ENCODE measurements around the gene ZNHIT2. TPM values are rescaled to one million over a fixed set of nuclear protein-coding genes. Genes with fewer than 3 reads are reported as not detected.

ZNHIT2 gene
- total RNA-seq, 1 donor from 2014 or later: 35.3 TPM

- Histone ChIP-seq H3K27me3 (no peaks in the 10 kb centered on the region), H3K9me3 (no peaks in the 10 kb centered on the region), H3K4me3 (peak overlapping the region in 1 of 2 donors; percentile 90), H3K27ac (no peak overlapping the region), H3K36me3 (peaks cover 28 to 43% of the 10 kb centered on the region in 2 donors), H3K4me1 (peaks cover 10% of the 10 kb centered on the region in 2 donors)
- no peak for DNase-seq (ENCODE audit: low spot score in 2 of 2)
- no peak for TF ChIP-seq CTCF (IDR thresholded peaks at IDR 0.05)
- intact Hi-C loops (cut with DNase I): loop anchor here (10.0 kb wide), 1 partner anchor 281 kb away; the partner anchor contains the start of gene MAP4K2
Observed at GRCh38 chr11:65085446-65085845, 32.1 kb downstream of the ZNHIT2 start.

- intact Hi-C loops (cut with DNase I): loop anchor here (1.0 to 10.0 kb wide), 8 partner anchors 12 to 280 kb away; partner anchors contain the start of genes ATG2A, FAU, MAP4K2 and MRPL49
- no peak for DNase-seq (ENCODE audit: low spot score in 2 of 2)
- H3K27ac ChIP-seq: peak overlapping the region; percentile 93 to 97
- peaks cover 10% of the 10 kb centered on the region in 2 donors for H3K4me1 ChIP-seq
- TF ChIP-seq CTCF (IDR thresholded peaks at IDR 0.05): no peak
- peaks cover 28 to 43% of the 10 kb centered on the region in 2 donors for H3K36me3 ChIP-seq
- peak overlapping the region; percentile 85 to 90 for H3K4me3 ChIP-seq
- no peaks in the 10 kb centered on the region for H3K27me3 ChIP-seq
- no peaks in the 10 kb centered on the region for H3K9me3 ChIP-seq
Observed at GRCh38 chr11:65084598-65085375, 32.7 kb downstream of the ZNHIT2 start.

DNA sequence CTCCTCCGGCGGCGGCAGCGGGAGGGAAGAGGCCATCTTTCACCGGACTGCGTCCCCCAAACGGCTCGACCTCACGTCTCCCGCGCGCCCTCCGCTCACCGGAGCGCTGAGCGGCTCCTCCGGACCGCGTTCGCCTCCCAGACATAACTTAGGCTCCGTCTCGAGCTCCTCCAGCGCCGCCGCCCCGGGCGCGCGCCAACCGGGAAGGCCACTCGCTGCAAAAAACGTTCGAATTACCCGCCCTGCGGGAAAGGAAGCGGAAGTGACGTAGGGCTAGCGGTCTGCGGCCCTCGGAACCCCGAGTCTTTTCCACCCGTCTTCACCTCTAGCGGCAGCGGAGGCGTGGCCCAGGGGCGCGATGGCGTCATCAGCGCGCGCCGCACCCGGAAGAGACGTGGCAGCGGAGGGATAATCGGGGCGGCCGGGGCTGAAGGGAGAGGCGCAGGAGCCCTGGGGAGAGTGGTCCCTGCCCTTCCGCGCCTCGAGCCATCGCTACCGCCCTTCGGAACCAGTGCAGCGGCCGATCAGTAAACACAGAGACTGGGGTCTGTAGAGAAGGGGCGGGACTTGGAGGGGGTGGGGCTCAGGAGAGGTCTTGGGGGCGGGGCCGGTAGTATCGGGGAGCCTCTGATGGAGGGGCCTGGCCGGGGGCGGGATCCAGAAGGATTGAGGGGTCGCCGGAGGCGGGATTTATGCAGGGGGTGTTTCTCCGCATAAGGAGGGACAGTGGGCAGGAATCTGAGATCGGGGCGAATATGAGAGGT, 33.5 kb downstream of the ZNHIT2 start, which contains the start of the genes CDCA5 and ZFPL1:
Gene CDCA5, minus strand, starts transcription at position 207 of the 764 bp plus-strand sequence. Its CDS starts 62 bp downstream, at position 145.
Gene ZFPL1, plus strand, starts transcription at position 389 of the 764 bp plus-strand sequence. CDS start 477 bp downstream, outside the sequence.
- Histone ChIP-seq H3K36me3 (peaks cover 28 to 37% of the 10 kb centered on the region in 2 donors), H3K9me3 (no peaks in the 10 kb centered on the region), H3K4me1 (peaks cover 10% of the 10 kb centered on the region in 2 donors), H3K27ac (peak within 1 kb of the TSS; percentile 93 to 97), H3K27me3 (no peaks in the 10 kb centered on the region), H3K4me3 (peak within 1 kb of the TSS; percentile 85 to 90)
- no peak for TF ChIP-seq CTCF (IDR thresholded peaks at IDR 0.05)
- DNase-seq (ENCODE audit: low spot score in 2 of 2): peak; percentile 77 to 97
- intact Hi-C loops (cut with DNase I): loop anchor here (1.0 to 10.0 kb wide), 8 partner anchors 12 to 279 kb away; partner anchors contain the start of genes ATG2A, FAU, MAP4K2 and MRPL49

GRCh38 chr11:65083134-65083833, 34.2 kb downstream of the ZNHIT2 start:
- no peak for DNase-seq (ENCODE audit: low spot score in 2 of 2)
- Histone ChIP-seq H3K9me3 (no peaks in the 10 kb centered on the region), H3K27me3 (no peaks in the 10 kb centered on the region), H3K4me3 (peak overlapping the region; percentile 85 to 90), H3K27ac (peak overlapping the region; percentile 93 to 97), H3K36me3 (peaks cover 26 to 29% of the 10 kb centered on the region in 2 donors), H3K4me1 (peaks cover 10% of the 10 kb centered on the region in 2 donors)
- intact Hi-C loops (cut with DNase I): loop anchor here (5.0 to 10.0 kb wide), 3 partner anchors 41 to 278 kb away; partner anchors contain the start of genes MAP4K2, SAC3D1 and SNX15
- TF ChIP-seq CTCF (IDR thresholded peaks at IDR 0.05): no peak

- Histone ChIP-seq H3K27me3 (no peaks in the 10 kb centered on the region), H3K4me1 (no peaks in the 10 kb centered on the region), H3K9me3 (no peaks in the 10 kb centered on the region), H3K27ac (no peak overlapping the region), H3K36me3 (no peaks in the 10 kb centered on the region), H3K4me3 (no peak overlapping the region)
- intact Hi-C loops (cut with DNase I): no loop called here
- no peak for TF ChIP-seq CTCF (IDR thresholded peaks at IDR 0.05)
- no peak for DNase-seq (ENCODE audit: low spot score in 2 of 2)
Observed at GRCh38 chr11:65078786-65079342, 38.6 kb downstream of the ZNHIT2 start.

All from ascending aorta (tissue), 2 donors.